ENCODE results near the gene HRK.
"Not testable (repeated sequence)": the region's sequence is repeated elsewhere in the genome, so short reads cannot be mapped to it uniquely, and the experiment has no call there.

HRK gene

DNA sequence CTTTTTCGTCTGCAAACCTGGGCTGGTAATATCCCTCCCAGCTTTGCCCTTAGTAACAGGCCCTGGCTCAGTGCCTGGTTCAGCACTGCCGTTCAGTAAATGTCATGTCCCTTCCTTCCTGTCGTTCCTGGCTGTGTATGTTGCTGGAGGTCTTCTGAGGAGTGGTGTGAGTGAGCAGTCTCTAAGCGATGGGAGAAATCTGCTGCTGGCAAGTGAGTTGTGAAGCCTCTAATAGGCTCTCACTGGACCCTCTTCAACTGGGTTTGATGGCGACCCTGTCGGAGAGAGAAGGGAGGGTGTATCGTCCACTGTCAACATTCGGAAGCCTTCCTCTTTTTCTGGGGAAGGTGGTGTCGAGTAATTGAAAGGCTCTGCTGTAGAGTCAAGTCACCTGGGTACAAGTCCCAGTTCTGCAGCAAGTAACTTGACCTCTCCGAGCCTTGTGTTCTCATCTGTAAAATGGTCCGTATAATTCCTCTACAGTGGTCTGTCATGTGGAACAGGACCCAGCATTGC lies 62.8 kb downstream of the HRK start:
- DNase-seq, result peak; percentile 14

DNA sequence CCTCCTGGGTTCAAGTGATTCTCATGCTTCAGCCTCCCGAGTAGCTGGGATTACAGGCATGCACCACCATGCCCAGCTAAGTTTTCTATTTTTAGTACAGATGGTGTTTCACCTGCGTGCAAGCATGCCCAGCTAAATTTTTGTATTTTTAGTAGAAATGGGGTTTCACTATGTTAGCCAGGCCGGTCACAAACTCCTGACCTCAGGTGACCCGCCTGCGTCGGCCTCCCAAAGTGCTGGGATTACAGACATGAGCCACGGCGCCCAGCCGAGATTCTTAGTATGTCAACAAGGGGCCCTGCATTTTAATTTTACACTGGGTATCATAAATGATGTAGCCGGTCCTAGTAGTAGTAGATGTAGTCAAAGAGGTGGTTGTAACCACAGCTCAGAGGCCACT lies 66.5 kb downstream of the HRK start:
- not testable (repeated sequence) for DNase-seq

DNA sequence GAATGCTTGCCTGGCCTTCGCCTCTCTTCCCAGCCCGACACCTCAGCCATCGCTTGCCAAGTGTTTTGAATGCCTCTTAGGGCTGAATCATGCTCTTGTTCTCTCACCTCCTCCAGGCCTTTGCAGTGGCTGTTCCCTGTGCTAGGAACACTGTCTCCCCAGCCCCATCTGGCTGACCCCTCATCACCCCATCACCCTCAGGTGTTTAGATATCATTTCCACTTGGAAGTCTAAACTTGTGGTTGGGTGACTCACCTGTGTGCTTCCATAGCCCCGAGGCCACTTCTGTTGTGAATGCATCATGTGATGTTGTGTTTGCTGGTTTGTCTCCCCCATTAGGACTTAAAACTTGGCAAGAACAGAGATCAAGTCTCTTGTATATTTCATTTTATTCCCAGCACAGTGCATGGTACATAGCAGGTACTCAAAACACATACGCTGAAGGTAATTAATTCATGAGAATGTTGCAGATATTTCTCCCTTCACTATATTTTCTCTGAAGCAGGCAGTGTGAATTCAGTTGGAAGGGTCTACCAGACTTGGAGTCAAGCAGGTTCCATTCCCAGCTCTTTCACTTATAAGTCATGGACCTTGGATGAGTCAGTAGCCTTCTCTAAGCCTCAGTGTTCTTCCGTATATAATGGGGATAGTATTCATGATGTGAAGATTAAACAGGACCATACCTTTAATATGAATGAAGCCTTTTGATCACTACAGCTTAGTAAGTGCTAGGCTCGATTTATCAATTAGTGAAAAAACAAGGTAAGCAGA lies 67.8 kb downstream of the HRK start:
- DNase-seq, result no peak

DNA sequence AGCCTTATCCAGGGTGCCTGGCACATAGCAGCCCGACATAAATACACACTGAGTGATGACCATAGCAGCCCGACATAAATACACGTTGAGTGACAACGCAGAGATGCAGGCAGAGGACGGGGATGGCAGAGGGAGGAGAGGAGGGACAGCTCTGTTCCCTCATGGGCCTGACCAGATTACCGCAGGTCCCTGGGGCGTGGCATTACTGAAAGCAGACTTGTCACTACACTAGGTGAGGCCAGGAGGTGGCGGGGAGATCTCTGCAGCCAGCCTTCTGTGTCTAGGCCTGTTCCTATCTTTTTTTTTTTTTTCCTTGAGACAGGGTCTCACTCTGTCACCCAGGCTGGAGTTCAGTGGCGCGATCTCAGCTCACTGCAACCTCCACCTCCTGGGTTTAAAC lies 69.0 kb downstream of the HRK start:
- no peak for DNase-seq

DNA sequence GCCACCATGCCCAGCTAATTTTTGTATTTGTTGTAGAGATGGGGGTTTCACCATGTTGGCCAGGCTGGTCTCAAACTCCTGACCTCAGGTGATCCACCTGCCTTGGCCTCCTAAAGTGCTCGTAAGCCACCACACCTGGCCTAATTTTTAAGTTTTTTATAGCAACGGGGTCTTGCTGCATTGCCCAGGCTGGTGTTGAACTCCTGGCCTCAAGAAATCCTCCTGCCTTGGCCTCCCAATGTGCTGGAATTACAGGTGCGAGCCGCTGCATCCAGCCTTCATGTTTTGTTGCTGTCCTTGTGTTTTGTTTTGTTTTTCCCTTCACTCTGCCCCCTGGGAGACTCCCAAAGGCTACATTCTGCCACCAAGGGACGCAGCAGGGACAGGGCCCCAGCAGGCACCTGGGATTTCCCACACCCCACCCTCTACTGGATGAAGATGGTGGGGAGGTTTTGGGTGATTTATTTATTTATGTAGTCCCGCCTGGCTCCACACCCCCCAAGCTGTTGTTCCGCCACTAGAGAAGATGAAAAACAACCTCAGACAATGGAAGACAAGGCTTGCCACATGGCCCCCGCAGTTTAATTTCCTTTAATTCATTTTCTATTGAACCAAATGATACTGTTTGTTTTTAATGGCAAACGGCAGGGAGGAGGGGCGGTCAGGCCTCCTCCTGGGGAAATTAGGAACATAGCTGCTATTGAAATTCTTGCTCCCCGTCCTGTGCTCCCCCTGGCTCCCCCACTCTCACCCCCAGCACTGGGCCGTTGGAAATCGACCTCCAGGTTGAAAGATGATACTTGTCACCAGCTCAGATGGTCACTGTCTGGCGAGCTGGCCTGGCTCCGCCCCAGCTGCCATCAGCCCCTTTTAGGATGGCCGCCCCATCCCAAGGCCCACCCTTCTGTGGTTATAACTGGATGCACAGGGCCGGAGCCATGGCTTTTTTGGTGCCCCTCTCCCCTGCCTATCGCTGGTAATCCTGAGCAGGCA lies 72.8 kb downstream of the HRK start:
- DNase-seq, result no peak

DNA sequence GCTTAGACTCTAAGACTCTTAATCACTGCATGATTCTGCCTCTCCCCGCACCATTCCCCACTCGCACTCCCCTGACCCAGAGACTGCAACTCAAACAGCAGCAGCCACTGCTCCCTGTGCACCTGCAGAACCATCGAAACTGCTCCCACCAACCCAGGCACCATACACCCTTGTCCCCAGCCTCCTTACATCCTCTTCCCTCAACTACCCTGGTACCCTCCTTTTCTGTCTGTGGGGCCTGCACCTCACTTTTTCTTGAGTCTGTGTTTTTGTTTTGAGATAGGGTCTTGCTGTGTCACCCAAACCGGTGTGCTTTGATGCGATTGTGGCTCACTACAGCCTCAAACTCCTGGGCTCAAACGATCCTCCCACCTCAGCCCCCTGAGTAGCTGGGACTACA lies 73.7 kb downstream of the HRK start:
- DNase-seq, result no peak

DNA sequence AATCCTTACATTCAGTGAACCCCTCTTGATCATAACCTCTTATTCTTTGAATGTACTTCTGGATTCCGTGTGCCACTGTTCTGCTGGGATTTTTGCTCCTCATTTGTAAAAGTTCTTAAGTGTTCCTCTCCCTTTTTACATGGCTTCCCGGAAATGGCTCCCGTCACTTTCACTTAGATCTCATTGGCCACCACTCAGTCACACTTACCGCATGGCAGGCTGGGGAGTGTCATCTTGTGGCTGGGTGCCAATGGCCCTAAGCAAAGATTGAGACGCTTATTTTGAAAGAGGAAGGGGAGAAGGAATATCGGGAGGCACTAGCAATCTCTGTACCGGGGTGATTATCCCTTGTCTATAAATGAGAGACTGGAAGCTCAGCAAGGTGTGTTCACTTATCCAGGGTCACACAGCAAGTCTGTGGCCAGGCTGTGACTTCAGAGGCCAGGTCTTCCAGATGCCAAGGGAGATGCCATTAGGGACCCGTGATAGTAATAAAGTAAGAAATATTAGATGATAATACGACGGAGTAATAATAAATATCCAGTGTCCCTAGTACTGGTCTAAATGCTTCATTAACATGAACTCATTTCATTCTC lies 74.3 kb downstream of the HRK start:
- no peak for DNase-seq
